Measurements from ENCODE around the gene WARS2.

DNA sequence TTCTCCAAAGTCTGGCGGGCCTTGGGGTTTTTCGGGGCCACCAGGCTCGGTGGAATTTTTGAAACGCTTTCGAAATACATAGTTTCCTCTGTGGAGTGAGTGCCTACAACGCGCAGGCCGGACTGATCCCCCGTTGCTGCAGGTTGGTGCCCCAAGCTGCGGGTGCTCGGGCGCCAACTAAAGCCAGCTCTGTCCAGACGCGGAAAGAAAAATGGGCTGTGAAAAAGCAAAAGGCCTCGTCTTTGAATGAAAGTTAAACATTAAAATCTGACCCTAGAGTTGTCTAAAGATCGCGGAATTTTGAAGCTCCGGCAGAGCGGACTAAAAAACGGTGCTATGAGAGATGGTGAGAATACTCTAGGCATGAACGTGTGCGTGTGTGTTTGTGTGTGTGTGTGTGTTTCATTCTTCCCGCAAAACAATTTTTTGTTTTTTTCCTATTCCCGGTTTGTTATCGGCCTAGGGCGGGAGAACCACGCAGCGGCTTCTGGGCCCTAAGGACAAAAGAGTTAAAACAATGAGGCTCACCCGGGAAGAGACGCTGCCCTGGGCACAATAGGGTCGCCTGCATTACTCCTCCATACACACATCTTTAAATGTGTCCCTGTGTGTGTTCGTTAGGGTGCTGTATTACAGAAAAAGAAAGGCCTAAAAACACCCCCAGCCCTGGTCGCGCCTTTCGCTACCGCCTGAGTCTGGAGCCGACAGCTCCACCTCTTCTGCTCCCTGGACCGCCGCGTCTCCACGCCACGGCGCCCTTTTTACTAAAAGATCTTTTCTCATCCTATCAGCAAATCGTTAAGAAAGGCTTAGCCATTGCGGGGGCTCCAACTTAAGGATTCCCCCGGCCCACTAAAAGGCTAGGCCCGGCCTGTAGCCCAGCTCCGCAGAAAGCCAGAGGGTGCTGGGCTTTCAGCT, 155.5 kb downstream of the WARS2 start:
- TF ChIP-seq, protein P1, sequence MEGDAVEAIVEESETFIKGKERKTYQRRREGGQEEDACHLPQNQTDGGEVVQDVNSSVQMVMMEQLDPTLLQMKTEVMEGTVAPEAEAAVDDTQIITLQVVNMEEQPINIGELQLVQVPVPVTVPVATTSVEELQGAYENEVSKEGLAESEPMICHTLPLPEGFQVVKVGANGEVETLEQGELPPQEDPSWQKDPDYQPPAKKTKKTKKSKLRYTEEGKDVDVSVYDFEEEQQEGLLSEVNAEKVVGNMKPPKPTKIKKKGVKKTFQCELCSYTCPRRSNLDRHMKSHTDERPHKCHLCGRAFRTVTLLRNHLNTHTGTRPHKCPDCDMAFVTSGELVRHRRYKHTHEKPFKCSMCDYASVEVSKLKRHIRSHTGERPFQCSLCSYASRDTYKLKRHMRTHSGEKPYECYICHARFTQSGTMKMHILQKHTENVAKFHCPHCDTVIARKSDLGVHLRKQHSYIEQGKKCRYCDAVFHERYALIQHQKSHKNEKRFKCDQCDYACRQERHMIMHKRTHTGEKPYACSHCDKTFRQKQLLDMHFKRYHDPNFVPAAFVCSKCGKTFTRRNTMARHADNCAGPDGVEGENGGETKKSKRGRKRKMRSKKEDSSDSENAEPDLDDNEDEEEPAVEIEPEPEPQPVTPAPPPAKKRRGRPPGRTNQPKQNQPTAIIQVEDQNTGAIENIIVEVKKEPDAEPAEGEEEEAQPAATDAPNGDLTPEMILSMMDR (conservative IDR thresholded peaks at IDR 0.05; ENCODE audit: low read depth, low read length) = no peak
- TF ChIP-seq EZH2 (IDR thresholded peaks at IDR 0.05; ENCODE audit: borderline replicate concordance, low read depth, low read length, poor library complexity, severe bottlenecking) = no peak
